ENCODE results near the gene KANSL2. TPM values are rescaled to one million over a fixed set of nuclear protein-coding genes. Genes with fewer than 3 reads are reported as not detected.
"Not testable (repeated sequence)": the region's sequence is repeated elsewhere in the genome, so short reads cannot be mapped to it uniquely, and the experiment has no call there.

KANSL2 gene
- total and polyA plus RNA-seq, 9 donors, result 27.5 to 54.1 (median 35.4) TPM

DNA sequence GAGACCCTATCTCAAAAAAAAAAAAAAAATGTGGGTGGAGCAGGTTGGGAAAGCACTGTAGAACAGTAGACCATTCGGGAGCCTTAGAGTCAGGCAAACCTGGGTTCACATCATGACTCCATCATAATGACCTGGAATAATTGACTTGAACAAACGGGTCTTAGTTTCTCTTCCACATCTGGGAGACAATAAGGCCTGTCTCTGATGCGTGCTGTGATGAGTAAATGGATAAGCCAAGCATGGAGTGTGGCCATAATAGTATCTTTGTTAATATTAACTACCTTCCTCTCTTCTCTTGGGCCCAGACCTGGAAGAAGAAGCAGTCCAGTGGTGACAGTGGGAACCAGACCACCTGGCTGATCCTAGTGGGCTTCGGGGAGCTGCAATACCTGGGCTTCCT is 54.5 kb downstream of the KANSL2 start:
- Histone ChIP-seq H3K4me1 (ENCODE audit: insufficient read depth) (no peaks in the 10 kb centered on the region), H3K27me3 (no peaks in the 10 kb centered on the region), H3K4me3 (no peak overlapping the region), H3K27ac (no peak overlapping the region), H3K36me3 (no peaks in the 10 kb centered on the region), H3K9me3 (no peaks in the 10 kb centered on the region)
- intact Hi-C loops (cut with DNase I), result loop anchor here in 2 of 4 donors (10.0 kb wide), 1 partner anchor 443 kb away; the partner anchor contains the start of gene CCDC184 (in 2 of the 2)
- no peak for DNase-seq
- 68 to 86% (median 80%) methylated on average over 4 of the region's 4 CpGs for WGBS, 3 donors
- TF ChIP-seq CTCF (IDR thresholded peaks at IDR 0.05) (no peak), POLR2A (IDR thresholded peaks at IDR 0.05) (no peak), EP300 (IDR thresholded peaks at IDR 0.05) (no peak)

- intact Hi-C loops (cut with DNase I), result loop anchor here in 2 of 4 donors (10.0 kb wide), 1 partner anchor 438 kb away; the partner anchor contains the start of gene CCDC184 (in 2 of the 2)
- H3K9me3 ChIP-seq; DNase-seq; H3K4me1 ChIP-seq (ENCODE audit: insufficient read depth); H3K27me3 ChIP-seq; H3K4me3 ChIP-seq; H3K36me3 ChIP-seq; H3K27ac ChIP-seq: not testable (repeated sequence)
- WGBS, 3 donors, result 91 to 92% (median 91%) methylated on average over 7 of the region's 7 CpGs
Observed at GRCh38 chr12:48622997-48623396, 59.0 kb downstream of the KANSL2 start.

DNA sequence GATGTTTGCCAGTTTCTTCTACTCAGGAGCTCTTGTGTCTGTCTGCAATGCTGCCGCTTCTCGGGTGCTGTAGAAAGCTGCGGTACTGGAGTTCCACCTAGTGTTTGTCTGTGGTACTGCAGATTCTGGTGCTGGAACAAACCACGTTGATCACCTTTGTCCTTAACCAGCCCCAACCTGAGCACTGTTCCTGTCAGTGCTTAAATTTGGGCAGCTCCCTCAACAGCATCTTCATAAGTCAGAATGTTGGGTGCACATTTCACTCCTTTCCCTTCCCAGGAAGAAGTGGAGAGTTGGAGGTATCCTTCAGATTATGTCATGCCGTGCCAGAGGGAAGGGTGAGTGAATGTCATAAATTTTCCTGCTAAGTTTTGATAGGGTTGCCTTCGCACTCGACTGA is 63.5 kb downstream of the KANSL2 start:
- TF ChIP-seq CTCF (IDR thresholded peaks at IDR 0.05) (peak; percentile 75 to 82 (median 78)), EP300 (IDR thresholded peaks at IDR 0.05) (no peak)
- H3K9me3 ChIP-seq, result no peaks in the 10 kb centered on the region
- no peaks in the 10 kb centered on the region for H3K27me3 ChIP-seq
- no peak overlapping the region for H3K27ac ChIP-seq
- intact Hi-C loops (cut with DNase I), result no loop called here
- WGBS, 3 donors, result 9 to 12% (median 11%) methylated on average over 7 of the region's 7 CpGs
- H3K4me3 ChIP-seq, result no peak overlapping the region
- H3K36me3 ChIP-seq, result no peaks in the 10 kb centered on the region
- peak; percentile 53 to 71 (median 58) for DNase-seq
- H3K4me1 ChIP-seq (ENCODE audit: insufficient read depth), result no peaks in the 10 kb centered on the region

GRCh38 chr12:48615681-48616080 is 66.4 kb downstream of the KANSL2 start:
- no peak for DNase-seq
- Histone ChIP-seq H3K36me3 (no peaks in the 10 kb centered on the region), H3K27me3 (no peaks in the 10 kb centered on the region), H3K4me3 (no peak overlapping the region), H3K9me3 (no peaks in the 10 kb centered on the region), H3K27ac (no peak overlapping the region), H3K4me1 (ENCODE audit: insufficient read depth) (no peaks in the 10 kb centered on the region)
- intact Hi-C loops (cut with DNase I), result no loop called here
- TF ChIP-seq EP300 (IDR thresholded peaks at IDR 0.05) (no peak), POLR2A (IDR thresholded peaks at IDR 0.05) (no peak), CTCF (IDR thresholded peaks at IDR 0.05) (no peak)
- 84 to 92% (median 84%) methylated on average over 4 of the region's 4 CpGs for WGBS, 3 donors

- H3K9me3 ChIP-seq, result no peaks in the 10 kb centered on the region
- no peak overlapping the region for H3K4me3 ChIP-seq
- no peaks in the 10 kb centered on the region for H3K36me3 ChIP-seq
- no peaks in the 10 kb centered on the region for H3K27me3 ChIP-seq
- no peak for TF ChIP-seq CTCF (IDR thresholded peaks at IDR 0.05)
- TF ChIP-seq EP300 (IDR thresholded peaks at IDR 0.05), result no peak
- TF ChIP-seq POLR2A (IDR thresholded peaks at IDR 0.05), result no peak
- no peak for DNase-seq
- 70 to 79% (median 77%) methylated on average over 1 of the region's 1 CpG for WGBS, 3 donors
- H3K4me1 ChIP-seq (ENCODE audit: insufficient read depth), result no peaks in the 10 kb centered on the region
- no peak overlapping the region for H3K27ac ChIP-seq
- intact Hi-C loops (cut with DNase I), result no loop called here
Observed at GRCh38 chr12:48613321-48613720, 68.7 kb downstream of the KANSL2 start.

MicroRNAs within 50 kb of the gene (microRNA counts, 767-probe panel; counts per million panel counts)
- microRNA hsa-miR-1291, result 530 counts per million, percentile 78 among the panel's probes with 10 or more counts

Small RNA genes within 50 kb of the gene (microRNA-seq; reads per million reads assigned to microRNA genes)
- 1.1 to 8.4 (median 2.3) reads per million in 3 donors for gene MIR1291

Small RNA genes within 50 kb of the gene (small RNA-seq; reads per million reads assigned to genes)
- gene MIR1291, result not detected
- 0.80 reads per million, percentile 47 among the genes with 10 or more reads in this experiment for gene SNORA2A
- 2.9 reads per million, percentile 75 among the genes with 10 or more reads in this experiment for gene SNORA2B
- not detected for gene SNORA2C

Other genes with a start within 250 kb of the KANSL2 start
- under 1 TPM in 5 of 7 donors, not detected in 2; 0.23 to 0.86 (median 0.36) TPM for gene ANP32D, start 209.7 kb downstream of the KANSL2 start, total RNA-seq
- under 1 TPM in 1 of 2 donors, not detected in 1; 0.11 TPM for gene ANP32D, start 209.7 kb downstream of the KANSL2 start, polyA plus RNA-seq
- 1 to 10 TPM in 5 of 7 donors, under 1 TPM in 1, not detected in 1; 0.95 to 1.4 (median 1.3) TPM for gene C12orf54, start 199.7 kb downstream of the KANSL2 start, total RNA-seq
- under 1 TPM; 0.21 to 0.67 TPM for gene C12orf54, start 199.7 kb downstream of the KANSL2 start, polyA plus RNA-seq
- gene OR8S1, start 156.6 kb downstream of the KANSL2 start, total RNA-seq, result under 1 TPM in 1 of 7 donors, not detected in 6; 0.63 TPM
- not detected for gene OR8S1, start 156.6 kb downstream of the KANSL2 start, polyA plus RNA-seq
- gene LALBA, start 112.2 kb downstream of the KANSL2 start, total RNA-seq, result not detected
- gene LALBA, start 112.2 kb downstream of the KANSL2 start, polyA plus RNA-seq, result not detected
- 10 to 100 TPM; 20.1 to 48.8 (median 36.4) TPM for gene CCNT1, start 34.5 kb upstream of the KANSL2 start, total RNA-seq
- gene CCNT1, start 34.5 kb upstream of the KANSL2 start, polyA plus RNA-seq, result 10 to 100 TPM in 1 of 2 donors, 1 to 10 TPM in 1; 7.5 to 18.5 TPM
- 10 to 100 TPM; 14.8 to 83.3 (median 51.9) TPM for gene ADCY6, start 106.9 kb upstream of the KANSL2 start, total RNA-seq
- 10 to 100 TPM; 25.4 to 28.1 TPM for gene ADCY6, start 106.9 kb upstream of the KANSL2 start, polyA plus RNA-seq
- gene CACNB3, start 136.3 kb upstream of the KANSL2 start, total RNA-seq, result 100 to 1,000 TPM in 3 of 7 donors, 10 to 100 TPM in 4; 24.1 to 162 (median 92.3) TPM
- 10 to 100 TPM; 29.5 to 50.5 TPM for gene CACNB3, start 136.3 kb upstream of the KANSL2 start, polyA plus RNA-seq
- gene DDX23, start 169.9 kb upstream of the KANSL2 start, total RNA-seq, result 10 to 100 TPM; 48.0 to 82.2 (median 70.5) TPM
- 100 to 1,000 TPM in 1 of 2 donors, 10 to 100 TPM in 1; 60.0 to 108 TPM for gene DDX23, start 169.9 kb upstream of the KANSL2 start, polyA plus RNA-seq
- gene RND1, start 183.6 kb upstream of the KANSL2 start, total RNA-seq, result 1 to 10 TPM in 1 of 7 donors, under 1 TPM in 6; 0.23 to 3.8 (median 0.38) TPM
- 1 to 10 TPM; 1.2 to 2.1 TPM for gene RND1, start 183.6 kb upstream of the KANSL2 start, polyA plus RNA-seq
- gene FKBP11, start 243.3 kb upstream of the KANSL2 start, total RNA-seq, result 10 to 100 TPM in 6 of 7 donors, 1 to 10 TPM in 1; 6.6 to 25.1 (median 14.7) TPM
- 10 to 100 TPM; 15.8 to 40.9 TPM for gene FKBP11, start 243.3 kb upstream of the KANSL2 start, polyA plus RNA-seq

All from ovary (tissue), 9 donors.